ENCODE results near the gene POLR3K. TPM values are rescaled to one million over a fixed set of nuclear protein-coding genes. Genes with fewer than 3 reads are reported as not detected.
A peak's percentile ranks its signal among the peaks of the same experiment; 100 is the strongest.

POLR3K gene
- total RNA-seq, 4 donors from 2014 or later, result 0.66 to 8.6 (median 3.1) TPM

DNA sequence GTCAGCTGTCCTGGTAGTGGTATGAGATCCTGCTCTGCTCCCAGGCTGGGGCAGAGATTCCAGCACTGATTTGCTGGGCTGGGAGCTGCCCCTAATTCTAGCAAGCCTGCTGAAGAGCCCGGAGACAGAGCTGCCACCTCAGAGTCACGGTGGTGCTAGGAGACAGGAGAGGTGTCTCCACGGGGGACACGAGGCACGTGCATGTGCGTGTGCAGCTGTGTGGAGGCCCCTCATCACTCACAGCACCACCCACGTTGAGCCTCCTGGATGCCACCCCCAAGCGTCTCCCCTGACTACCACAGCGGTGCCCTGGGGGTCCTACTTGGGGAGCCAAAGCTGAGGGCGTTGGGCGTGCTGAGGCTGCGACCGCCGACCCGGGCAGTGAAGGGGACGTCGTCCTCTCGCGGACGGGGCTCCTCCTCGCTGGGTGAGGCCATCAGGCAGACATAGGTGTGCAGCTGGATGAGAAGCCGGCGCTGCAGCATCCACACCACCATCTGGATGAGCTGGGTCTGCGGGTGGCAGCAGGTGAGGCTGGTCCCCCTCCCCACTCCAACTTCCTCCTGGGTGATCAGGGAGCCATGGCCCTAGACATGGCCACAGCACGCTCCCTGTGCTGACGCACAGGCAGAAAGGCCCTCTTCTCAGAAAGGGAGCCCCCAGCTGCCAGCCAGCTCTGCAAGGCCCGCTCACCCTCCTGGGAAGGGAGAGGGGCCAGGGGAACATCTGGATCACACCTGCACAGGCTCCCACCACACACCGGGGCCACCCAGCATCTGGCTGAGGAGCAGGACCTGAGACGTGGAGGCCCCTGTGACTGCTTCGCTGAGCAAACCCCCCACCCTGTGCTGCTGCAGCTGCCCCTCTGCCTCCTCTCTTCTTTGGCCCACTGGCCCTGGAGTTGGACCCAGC lies 36.2 kb upstream of the POLR3K start:
- DNase-seq (ENCODE audit: low spot score in 2 of 2), result no peak
- 84 to 87% methylated on average over 8 to 27 of the region's 30 CpGs for WGBS, 2 donors
- Histone ChIP-seq H3K4me1 (peaks cover 0 to 75% (median 26%) of the 10 kb centered on the region in 4 donors), H3K27me3 (no peaks in the 10 kb centered on the region), H3K36me3 (peaks cover 0 to 73% (median 22%) of the 10 kb centered on the region in 3 donors), H3K4me3 (no peak overlapping the region), H3K9me3 (no peaks in the 10 kb centered on the region), H3K27ac (peak overlapping the region in 3 of 4 donors; percentile 59 to 73 (median 73))
- TF ChIP-seq EP300 (IDR thresholded peaks at IDR 0.05), result no peak

- H3K9me3 ChIP-seq, result no peaks in the 10 kb centered on the region
- 95 to 98% methylated on average over 14 of the region's 14 CpGs for WGBS, 2 donors
- peaks cover 0 to 75% (median 37%) of the 10 kb centered on the region in 4 donors for H3K4me1 ChIP-seq
- no peaks in the 10 kb centered on the region for H3K27me3 ChIP-seq
- TF ChIP-seq EP300 (IDR thresholded peaks at IDR 0.05), result no peak
- TF ChIP-seq POLR2A (IDR thresholded peaks at IDR 0.05), result no peak
- no peak for TF ChIP-seq CTCF (IDR thresholded peaks at IDR 0.05)
- DNase-seq (ENCODE audit: low spot score in 2 of 2), result no peak
- H3K4me3 ChIP-seq, result no peak overlapping the region
- no peak overlapping the region for H3K27ac ChIP-seq
- H3K36me3 ChIP-seq, result peaks cover 0 to 77% (median 22%) of the 10 kb centered on the region in 3 donors
Measured at GRCh38 chr16:88613-89012, 35.2 kb upstream of the POLR3K start.

DNA sequence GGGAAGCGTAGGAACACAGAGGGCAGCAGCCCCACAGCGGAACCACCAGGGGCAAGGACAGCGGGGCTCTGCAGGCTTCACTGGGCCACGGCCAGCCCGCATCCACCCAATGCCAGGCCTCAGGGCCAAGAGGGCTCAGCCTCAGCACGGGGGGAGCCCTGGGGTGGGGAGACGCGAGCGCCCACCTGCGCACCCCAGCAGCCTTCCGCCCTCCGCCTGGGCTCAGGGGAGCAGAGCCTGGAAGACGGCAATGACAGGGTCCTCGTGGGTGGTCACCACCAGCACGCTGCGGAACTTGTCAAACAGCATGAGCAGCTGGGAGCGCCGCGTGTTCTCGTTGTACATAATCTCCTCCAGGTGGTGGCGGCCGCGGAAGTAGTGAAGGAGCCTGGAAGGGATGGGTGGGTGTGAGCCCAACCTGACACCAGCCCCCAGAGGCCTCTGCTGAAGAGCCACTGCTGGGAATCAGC lies 33.1 kb upstream of the POLR3K start:
- 81 to 90% methylated on average over 16 to 23 of the region's 23 CpGs for WGBS, 2 donors
- TF ChIP-seq EP300 (IDR thresholded peaks at IDR 0.05) (no peak), POLR2A (IDR thresholded peaks at IDR 0.05) (no peak), CTCF (IDR thresholded peaks at IDR 0.05) (no peak)
- H3K27ac ChIP-seq, result peak overlapping the region in 3 of 4 donors; percentile 65 to 85 (median 84)
- no peaks in the 10 kb centered on the region for H3K9me3 ChIP-seq
- DNase-seq (ENCODE audit: low spot score in 2 of 2), result no peak
- H3K4me1 ChIP-seq, result peaks cover 0 to 65% (median 32%) of the 10 kb centered on the region in 4 donors
- H3K4me3 ChIP-seq, result no peak overlapping the region
- H3K27me3 ChIP-seq, result no peaks in the 10 kb centered on the region
- peaks cover 0 to 78% (median 22%) of the 10 kb centered on the region in 3 donors for H3K36me3 ChIP-seq

DNA sequence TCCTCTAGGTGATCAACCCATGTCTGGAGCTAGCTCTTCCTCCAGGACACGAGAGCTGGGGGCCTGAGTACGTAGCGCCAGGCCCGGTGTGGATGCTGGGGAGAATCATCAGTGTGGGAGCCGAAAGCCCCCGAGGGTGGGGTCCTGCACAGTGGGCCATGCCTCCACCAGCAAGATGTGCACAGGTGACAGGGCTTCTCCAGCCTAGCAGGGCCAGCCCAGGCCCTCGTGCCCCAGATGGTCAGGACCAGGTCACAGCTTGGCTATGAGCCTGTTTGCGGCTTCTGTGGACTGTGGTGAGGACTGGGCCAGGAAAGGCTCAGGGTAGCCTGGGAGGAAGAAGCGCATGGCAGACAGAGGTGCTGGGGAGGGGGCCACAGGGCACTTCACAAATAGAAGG lies 32.5 kb upstream of the POLR3K start:
- H3K36me3 ChIP-seq, result peaks cover 0 to 80% (median 22%) of the 10 kb centered on the region in 3 donors
- H3K9me3 ChIP-seq, result no peaks in the 10 kb centered on the region
- no peak for DNase-seq (ENCODE audit: low spot score in 2 of 2)

GRCh38 chr16:85407-85782 lies 32.0 kb upstream of the POLR3K start:
- Histone ChIP-seq H3K27ac (peak overlapping the region; percentile 14 to 85 (median 74)), H3K9me3 (no peaks in the 10 kb centered on the region), H3K36me3 (peaks cover 0 to 81% (median 22%) of the 10 kb centered on the region in 3 donors), H3K4me1 (peaks cover 0 to 60% (median 29%) of the 10 kb centered on the region in 4 donors), H3K27me3 (no peaks in the 10 kb centered on the region), H3K4me3 (no peak overlapping the region)
- TF ChIP-seq EP300 (IDR thresholded peaks at IDR 0.05), result no peak
- no peak for TF ChIP-seq POLR2A (IDR thresholded peaks at IDR 0.05)
- TF ChIP-seq CTCF (IDR thresholded peaks at IDR 0.05), result no peak
- DNase-seq (ENCODE audit: low spot score in 2 of 2), result no peak
- 68 to 72% methylated on average over 14 to 17 of the region's 18 CpGs for WGBS, 2 donors

More for the DNA sequence above, 32.5 kb upstream of the POLR3K start:
- Histone ChIP-seq H3K4me1 (peaks cover 0 to 62% (median 31%) of the 10 kb centered on the region in 4 donors), H3K27ac (peak overlapping the region in 3 of 4 donors; percentile 65 to 85 (median 84)), H3K4me3 (no peak overlapping the region), H3K27me3 (no peaks in the 10 kb centered on the region)
- TF ChIP-seq EP300 (IDR thresholded peaks at IDR 0.05), result no peak
- no peak for TF ChIP-seq CTCF (IDR thresholded peaks at IDR 0.05)
- TF ChIP-seq POLR2A (IDR thresholded peaks at IDR 0.05), result no peak
- WGBS, 2 donors, result 66 to 84% methylated on average over 9 of the region's 9 CpGs
